Psoas muscle (tissue), 8 donors: Measurements from ENCODE around the gene ADAMTS18. TPM values are rescaled to one million over a fixed set of nuclear protein-coding genes. Genes with fewer than 3 reads are reported as not detected.

Source experiments
- ATAC-seq, 4 donors: fragments of 200-7000 bp; cut with Tn5 transposase; one replicate each; pipeline ENCODE4 v1.9.1; 2020; ENCODE audit warnings: moderate library complexity in 3 of 4, mild to moderate bottlenecking in 2 of 4
- DNase-seq, 2 donors: peaks; one replicate each; pipeline ENCODE4 v3.0.0-alpha.2; 2020
- H3K27ac ChIP-seq: fragments of 200-600 bp; one replicate; pipeline ENCODE4 v1.8.0; 2022
- H3K27me3 ChIP-seq, 3 donors: fragments of 200-600 bp in 1 of 3; one replicate each; pipeline versions ENCODE4 v1.6.1 to v1.8.0; 2013 to 2022; ENCODE audit warnings: low read length in 2 of 3, mild to moderate bottlenecking in 2 of 3, moderate library complexity in 1 of 3; ENCODE audit not compliant: insufficient read depth in 3 of 3
- H3K36me3 ChIP-seq, 2 donors: fragments of 200-600 bp in 1 of 2; one replicate each; pipeline versions ENCODE4 v1.6.1 to v1.8.0; 2013 to 2022; ENCODE audit warnings: low read depth in 1 of 2, mild to moderate bottlenecking in 1 of 2, moderate library complexity in 1 of 2; ENCODE audit not compliant: insufficient read depth in 1 of 2
- H3K4me1 ChIP-seq: fragments of 200-600 bp; one replicate; pipeline ENCODE4 v1.8.0; 2022
- H3K4me3 ChIP-seq: fragments of 200-600 bp; one replicate; pipeline ENCODE4 v1.8.0; 2022; ENCODE audit warnings: mild to moderate bottlenecking
- H3K9me3 ChIP-seq: fragments of 200-600 bp; one replicate; pipeline ENCODE4 v1.8.0; 2022
- CTCF ChIP-seq: fragments of 200-600 bp; IDR thresholded peaks from one replicate; pipeline ENCODE4 v1.8.0; 2022; ENCODE audit warnings: antibody characterized with exemption
- WGBS, 3 donors: extraction: QIAGEN DNeasy Blood & Tissue Kit; methylation state at CpG; one replicate each; pipeline versions ENCODE4 v1.1.6 to v1.1.7; 2013; 5-methylcytosine and 5-hydroxymethylcytosine counted together
- intact Hi-C, 2 donors: fragments of 100-400 bp; cut with DNase I; formaldehyde crosslinking; loops; one replicate each; pipeline versions ENCODE4 v1.11.0 to v1.14.2; 2022
- polyA plus RNA-seq, 3 donors: library from polyadenylated mRNA; stranded (reverse); fragments of 200-250 nt; gene quantifications; one replicate each; pipeline ENCODE4 v1.2.3, GENCODE V29; 2013
- total RNA-seq, 4 donors: library from RNA; stranded (reverse); fragmentation: NEBNext Ultra II Directional in 2 of 4; extraction: Animal tissue kit (Norgen Biotek cat#: 25700) in 2 of 4; gene quantifications; one replicate each; pipeline versions ENCODE4 v1.2.1 to v1.2.4, GENCODE V29; 2021 to 2023
- donor health status: healthy with polysubstance abuse.
- donor health status: DM: no; HTN: no; CAD: no; lungs with moderate emphysema.
- donor health status: Bipolar disorder and iron deficiency.
- donor health status: healthy.
- donor health status: DM: yes; HTN: yes; CAD: no.
- donor health status: DM: no; HTN: no; CAD: no.
- donor health status: DM: no; HTN: no; CAD: no.
- donor health status: DM: yes; HTN: yes; CAD: no.

The ADAMTS18 gene
- total and polyA plus RNA-seq, 7 donors: 0.01 to 0.28 (median 0.03) TPM; not detected in 4

GRCh38 chr16:77449208-77449607, 14.4 kb upstream of the ADAMTS18 start:
- ATAC-seq: no peak
- intact Hi-C loops: no loop called here
- no peak for DNase-seq
- no peak overlapping the region for H3K4me3 ChIP-seq
- no peaks in the 10 kb centered on the region for H3K4me1 ChIP-seq
- no peak overlapping the region for H3K27ac ChIP-seq
- H3K36me3 ChIP-seq: no peaks in the 10 kb centered on the region
- no peaks in the 10 kb centered on the region for H3K27me3 ChIP-seq
- no peak for TF ChIP-seq CTCF
- no peaks in the 10 kb centered on the region for H3K9me3 ChIP-seq

GRCh38 chr16:77445324-77445723, 10.5 kb upstream of the ADAMTS18 start:
- DNase-seq (no peak), ATAC-seq (no peak)
- Histone ChIP-seq H3K4me1 (no peaks in the 10 kb centered on the region), H3K27me3 (no peaks in the 10 kb centered on the region), H3K27ac (no peak overlapping the region), H3K36me3 (no peaks in the 10 kb centered on the region), H3K9me3 (no peaks in the 10 kb centered on the region), H3K4me3 (no peak overlapping the region)
- intact Hi-C loops: no loop called here
- 79 to 92% (median 80%) methylated on average over 2 of the region's 2 CpGs for WGBS, 3 donors
- no peak for TF ChIP-seq CTCF

DNA sequence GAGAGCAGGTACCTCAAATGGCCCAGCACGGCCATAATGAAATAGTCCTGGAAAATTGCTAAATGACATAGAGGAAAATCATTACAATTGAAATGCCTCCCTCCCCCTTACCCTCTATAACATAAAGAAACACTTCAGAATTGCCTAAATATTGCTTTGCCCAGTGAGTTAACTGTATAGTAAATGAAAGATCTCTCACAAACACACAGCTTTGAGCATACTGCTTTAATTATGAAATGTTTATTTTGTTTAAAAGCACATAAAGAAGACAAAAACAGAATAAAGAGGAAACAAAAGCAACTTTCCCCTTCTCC, 9.3 kb upstream of the ADAMTS18 start:
- no peak for TF ChIP-seq CTCF
- intact Hi-C loops: no loop called here
- Histone ChIP-seq H3K27me3 (no peaks in the 10 kb centered on the region), H3K4me3 (no peak overlapping the region), H3K4me1 (no peaks in the 10 kb centered on the region), H3K36me3 (no peaks in the 10 kb centered on the region), H3K27ac (no peak overlapping the region), H3K9me3 (no peaks in the 10 kb centered on the region)
- DNase-seq (no peak), ATAC-seq (no peak)
- WGBS, 3 donors: 23 to 71% (median 27%) methylated on average over 1 of the region's 1 CpG

DNA sequence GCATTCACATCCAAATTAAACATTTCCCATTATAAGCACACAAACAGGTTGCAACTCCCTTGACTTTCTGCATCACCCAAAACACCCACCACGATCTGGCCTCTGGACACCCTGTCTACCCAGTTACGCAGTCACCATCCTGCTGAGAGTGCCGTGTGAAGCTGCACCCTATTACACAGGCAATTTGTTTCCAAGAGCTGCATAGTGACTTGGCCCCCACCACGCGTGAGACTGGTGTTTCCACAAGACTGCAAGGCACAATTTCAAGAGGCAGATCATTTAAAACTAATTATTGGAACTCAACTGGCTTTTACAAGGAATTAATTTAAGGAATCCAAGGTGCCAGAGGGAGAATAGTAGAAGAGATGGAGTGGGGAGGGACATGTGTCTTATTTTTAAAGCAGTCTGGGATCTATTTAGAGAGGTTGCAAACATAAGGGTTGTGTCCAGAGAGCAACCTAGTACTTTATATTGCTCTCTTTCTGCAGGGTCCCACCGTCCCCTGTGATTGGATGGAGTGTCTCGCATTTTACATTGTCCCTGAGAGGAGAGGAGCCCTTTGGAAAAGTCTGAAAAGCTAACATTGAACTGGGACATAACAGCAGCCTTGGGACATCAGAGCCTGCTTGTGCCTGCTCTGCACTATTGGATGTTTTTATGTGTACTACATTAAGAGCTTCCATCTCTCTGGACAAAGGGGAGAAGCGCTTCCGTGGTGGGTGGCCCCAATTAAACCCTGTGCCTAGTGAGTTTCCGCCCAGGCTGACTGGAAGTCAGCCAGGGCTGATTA, 8.7 kb upstream of the ADAMTS18 start:
- Histone ChIP-seq H3K27me3 (no peaks in the 10 kb centered on the region), H3K4me1 (no peaks in the 10 kb centered on the region), H3K4me3 (no peak overlapping the region), H3K9me3 (no peaks in the 10 kb centered on the region), H3K27ac (no peak overlapping the region), H3K36me3 (no peaks in the 10 kb centered on the region)
- intact Hi-C loops: no loop called here
- no peak for DNase-seq
- TF ChIP-seq CTCF: no peak
- 58 to 61% (median 61%) methylated on average over 10 of the region's 10 CpGs for WGBS, 3 donors
- no peak for ATAC-seq

GRCh38 chr16:77442078-77442477, 7.2 kb upstream of the ADAMTS18 start:
- no peak overlapping the region for H3K4me3 ChIP-seq
- intact Hi-C loops: no loop called here
- no peak for ATAC-seq
- H3K9me3 ChIP-seq: no peaks in the 10 kb centered on the region
- no peaks in the 10 kb centered on the region for H3K36me3 ChIP-seq
- no peak for DNase-seq
- no peak overlapping the region for H3K27ac ChIP-seq
- WGBS, 3 donors: 90 to 93% (median 90%) methylated on average over 2 of the region's 2 CpGs
- H3K4me1 ChIP-seq: no peaks in the 10 kb centered on the region
- TF ChIP-seq CTCF: no peak
- no peaks in the 10 kb centered on the region for H3K27me3 ChIP-seq
